GM12864 (cell line): Measurements from ENCODE around the gene CAMK2G.

ENCODE experiments used
- DNase-seq: peaks from one replicate; pipeline ENCODE4 v3.0.0-alpha.2; 2011; ENCODE audit warnings: low read depth
- H3K4me3 ChIP-seq: 2 replicates; pipeline ENCODE4 v1.5.1; 2011; ENCODE audit warnings: mild to moderate bottlenecking, low read depth, low read length, control low read depth
- TF ChIP-seq, protein P1 (sequence below): IDR thresholded peaks from 2 replicates; pipeline ENCODE4 v1.5.1; 2011; ENCODE audit warnings: low read depth, mild to moderate bottlenecking, moderate library complexity, low read length, control low read depth, inconsistent platforms; ENCODE audit errors: missing control alignments

Gene CAMK2G

DNA sequence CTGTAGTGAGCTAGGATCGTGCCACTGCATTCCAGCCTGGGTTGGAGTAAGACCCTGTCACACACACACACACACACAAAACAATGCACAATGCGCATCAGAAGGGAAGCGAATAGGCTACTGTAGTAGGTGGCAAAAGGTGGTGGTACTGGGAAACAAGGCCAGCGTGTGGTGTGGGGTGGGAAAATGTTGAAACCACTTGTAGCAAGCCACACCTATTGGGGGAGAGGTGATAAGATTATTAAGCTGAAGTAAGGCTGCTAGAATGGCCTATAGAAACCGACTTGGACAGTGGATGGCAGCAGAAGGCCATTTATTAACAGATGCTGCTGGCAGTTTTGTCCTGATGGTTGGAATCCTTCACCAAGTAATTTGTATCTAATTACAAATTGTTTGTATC lies 99.7 kb downstream of the CAMK2G start:
- TF ChIP-seq, protein P1, sequence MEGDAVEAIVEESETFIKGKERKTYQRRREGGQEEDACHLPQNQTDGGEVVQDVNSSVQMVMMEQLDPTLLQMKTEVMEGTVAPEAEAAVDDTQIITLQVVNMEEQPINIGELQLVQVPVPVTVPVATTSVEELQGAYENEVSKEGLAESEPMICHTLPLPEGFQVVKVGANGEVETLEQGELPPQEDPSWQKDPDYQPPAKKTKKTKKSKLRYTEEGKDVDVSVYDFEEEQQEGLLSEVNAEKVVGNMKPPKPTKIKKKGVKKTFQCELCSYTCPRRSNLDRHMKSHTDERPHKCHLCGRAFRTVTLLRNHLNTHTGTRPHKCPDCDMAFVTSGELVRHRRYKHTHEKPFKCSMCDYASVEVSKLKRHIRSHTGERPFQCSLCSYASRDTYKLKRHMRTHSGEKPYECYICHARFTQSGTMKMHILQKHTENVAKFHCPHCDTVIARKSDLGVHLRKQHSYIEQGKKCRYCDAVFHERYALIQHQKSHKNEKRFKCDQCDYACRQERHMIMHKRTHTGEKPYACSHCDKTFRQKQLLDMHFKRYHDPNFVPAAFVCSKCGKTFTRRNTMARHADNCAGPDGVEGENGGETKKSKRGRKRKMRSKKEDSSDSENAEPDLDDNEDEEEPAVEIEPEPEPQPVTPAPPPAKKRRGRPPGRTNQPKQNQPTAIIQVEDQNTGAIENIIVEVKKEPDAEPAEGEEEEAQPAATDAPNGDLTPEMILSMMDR = peak; percentile 2
- DNase-seq = no peak
- H3K4me3 ChIP-seq = peak overlapping the region; percentile 66

DNA sequence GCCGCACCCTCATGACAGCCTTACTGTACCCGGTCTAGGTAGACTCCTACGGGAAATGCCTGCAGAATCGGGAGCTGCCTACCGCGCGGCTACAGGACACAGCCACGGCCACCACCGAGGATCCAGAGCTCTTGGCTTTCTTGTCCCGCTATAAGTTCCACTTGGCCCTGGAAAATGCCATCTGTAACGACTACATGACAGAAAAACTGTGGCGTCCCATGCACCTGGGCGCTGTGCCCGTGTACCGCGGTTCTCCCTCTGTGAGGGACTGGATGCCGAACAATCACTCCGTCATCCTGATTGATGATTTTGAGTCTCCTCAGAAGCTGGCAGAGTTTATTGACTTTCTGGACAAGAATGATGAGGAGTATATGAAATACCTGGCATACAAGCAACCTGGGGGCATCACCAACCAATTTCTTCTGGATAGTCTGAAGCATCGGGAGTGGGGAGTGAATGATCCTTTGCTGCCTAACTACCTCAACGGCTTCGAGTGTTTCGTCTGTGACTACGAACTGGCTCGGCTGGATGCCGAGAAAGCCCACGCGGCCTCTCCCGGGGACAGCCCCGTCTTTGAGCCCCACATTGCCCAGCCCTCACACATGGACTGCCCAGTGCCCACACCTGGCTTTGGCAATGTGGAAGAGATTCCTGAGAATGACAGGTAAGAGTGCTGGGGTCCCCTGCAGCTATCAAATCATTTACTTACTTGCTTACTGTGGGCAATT lies 101.0 kb downstream of the CAMK2G start:
- no peak for DNase-seq

DNA sequence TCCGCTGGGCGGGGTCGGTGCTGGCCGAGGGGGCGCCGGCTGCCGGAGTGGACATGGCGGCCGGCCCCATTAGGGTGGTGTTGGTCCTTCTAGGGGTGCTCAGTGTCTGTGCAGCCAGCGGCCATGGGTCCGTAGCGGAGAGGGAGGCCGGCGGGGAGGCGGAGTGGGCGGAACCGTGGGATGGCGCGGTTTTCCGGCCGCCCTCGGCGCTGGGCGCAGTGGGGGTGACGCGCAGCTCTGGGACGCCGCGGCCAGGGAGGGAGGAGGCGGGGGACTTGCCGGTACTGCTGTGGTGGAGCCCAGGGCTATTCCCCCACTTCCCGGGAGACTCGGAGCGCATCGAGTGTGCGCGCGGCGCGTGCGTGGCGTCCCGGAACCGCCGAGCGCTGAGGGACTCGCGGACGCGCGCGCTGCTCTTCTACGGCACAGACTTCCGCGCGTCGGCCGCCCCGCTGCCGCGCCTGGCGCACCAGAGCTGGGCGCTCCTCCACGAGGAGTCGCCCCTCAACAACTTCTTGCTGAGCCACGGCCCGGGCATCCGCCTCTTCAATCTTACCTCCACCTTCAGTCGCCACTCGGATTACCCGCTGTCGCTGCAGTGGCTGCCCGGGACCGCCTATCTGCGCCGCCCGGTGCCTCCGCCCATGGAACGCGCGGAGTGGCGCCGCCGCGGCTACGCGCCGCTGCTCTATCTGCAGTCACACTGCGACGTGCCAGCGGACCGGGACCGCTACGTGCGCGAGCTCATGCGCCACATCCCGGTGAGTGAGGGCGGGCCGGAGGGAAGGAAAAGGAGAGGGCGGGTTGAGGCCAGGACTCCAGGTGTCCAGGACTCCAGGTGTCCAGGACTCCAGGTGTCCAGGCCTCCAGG lies 101.8 kb downstream of the CAMK2G start:
- TF ChIP-seq, protein P1 = no peak
- DNase-seq = peak; percentile 48
- H3K4me3 ChIP-seq = peak overlapping the region; percentile 66

More for the DNA sequence above, 101.0 kb downstream of the CAMK2G start:
- TF ChIP-seq, protein P1 = no peak
- peak overlapping the region; percentile 66 for H3K4me3 ChIP-seq

DNA sequence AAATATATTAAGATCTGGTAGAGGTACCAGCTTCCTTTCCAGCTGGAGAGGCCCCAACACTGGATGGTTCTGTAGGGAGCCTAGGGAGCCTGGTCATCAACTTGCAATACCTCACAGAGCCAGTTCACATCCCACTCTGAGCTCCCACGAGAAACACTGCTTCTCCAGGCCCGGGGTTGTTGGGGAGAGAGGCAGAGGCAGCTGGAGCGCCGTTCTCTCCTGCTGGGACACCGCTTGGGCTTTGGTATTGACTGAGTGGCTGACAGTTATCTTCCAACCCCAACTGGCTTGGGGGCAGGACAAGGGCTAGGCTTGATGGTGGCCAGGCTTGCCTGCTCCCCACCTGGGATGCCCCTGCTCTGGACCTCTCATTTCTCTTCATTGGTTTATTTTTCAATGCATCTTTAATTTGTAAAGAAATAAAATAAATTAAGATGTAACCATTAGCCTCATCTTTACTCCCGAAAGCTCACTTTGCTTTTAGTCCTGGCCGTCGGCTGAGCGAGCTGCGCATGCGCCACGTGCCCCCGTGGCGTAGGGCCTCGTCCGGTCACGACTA lies 102.6 kb downstream of the CAMK2G start:
- TF ChIP-seq, protein P1 = no peak
- no peak for DNase-seq
- H3K4me3 ChIP-seq = peak overlapping the region; percentile 66

DNA sequence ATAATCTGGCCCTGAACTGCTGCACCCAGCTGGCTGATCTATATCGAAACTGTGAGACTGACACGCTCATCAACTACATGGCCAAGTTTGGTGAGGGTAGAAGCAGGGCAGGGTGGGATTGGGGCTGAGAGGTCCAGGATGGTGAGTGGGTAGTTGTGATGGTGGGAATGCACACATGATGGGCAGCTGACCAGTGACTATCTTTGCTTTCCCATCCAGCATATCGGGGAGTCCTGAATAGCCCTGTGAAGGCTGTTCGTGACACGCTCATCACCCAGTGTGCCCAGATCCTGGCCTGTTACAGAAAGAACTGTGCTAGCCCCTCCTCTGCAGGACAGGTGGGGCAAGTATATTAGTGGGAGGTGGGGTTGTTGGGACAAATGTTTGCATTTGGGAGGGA lies 105.0 kb downstream of the CAMK2G start:
- no peak for DNase-seq
- TF ChIP-seq, protein P1 = no peak
- no peak overlapping the region for H3K4me3 ChIP-seq

DNA sequence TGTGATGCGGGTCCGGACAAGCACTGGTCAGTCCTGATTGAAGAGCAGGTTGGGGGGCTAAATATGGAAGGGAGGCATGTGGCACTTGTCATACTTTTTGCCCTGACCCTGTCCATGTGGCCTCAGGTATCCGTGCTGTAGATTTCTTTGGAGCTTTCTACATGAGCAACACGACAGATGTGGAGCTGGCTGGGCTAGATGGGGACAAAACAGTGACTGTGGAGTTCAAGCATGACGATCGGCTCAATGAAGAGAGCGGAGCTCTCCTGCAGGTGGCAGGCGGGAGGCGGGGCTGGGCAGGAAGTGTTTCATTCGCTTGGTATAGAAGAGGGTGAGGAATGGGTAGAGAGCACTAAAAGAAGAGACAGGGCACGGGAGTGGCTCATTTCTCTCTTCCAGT lies 105.5 kb downstream of the CAMK2G start:
- no peak for DNase-seq
- TF ChIP-seq, protein P1 = peak; percentile 52
- H3K4me3 ChIP-seq = no peak overlapping the region
